Smooth muscle cell (in vitro differentiated cells): Measurements from ENCODE around the gene BCOR. TPM values are rescaled to one million over a fixed set of nuclear protein-coding genes. Genes with fewer than 3 reads are reported as not detected.

Experiments
- DNase-seq: peaks from one replicate; lab custom pipeline; 2025; ENCODE audit not compliant: unreplicated experiment; lab: John Stamatoyannopoulos, UW
- H2AFZ ChIP-seq: fragments of 200-600 bp; sonication (generic); 2 replicates; pipeline ENCODE4 v1.6.0; 2016; ENCODE audit warnings: antibody characterized with exemption, low read depth, mild to moderate bottlenecking
- H3F3A ChIP-seq: fragments of 200-600 bp; sonication (generic); 2 replicates; pipeline ENCODE4 v1.6.0; 2017; ENCODE audit warnings: antibody characterized with exemption, low read depth
- H3K27ac ChIP-seq: fragments of 200-600 bp; sonication (generic); 2 replicates; pipeline ENCODE4 v1.5.1; 2016; ENCODE audit warnings: low read depth, mild to moderate bottlenecking
- H3K27me3 ChIP-seq: fragments of 200-600 bp; sonication (generic); 2 replicates; pipeline ENCODE4 v1.6.1; 2016; ENCODE audit warnings: low read depth, mild to moderate bottlenecking
- H3K36me3 ChIP-seq: fragments of 200-600 bp; sonication (generic); 2 replicates; pipeline ENCODE4 v1.5.1; 2016; ENCODE audit warnings: low read depth
- H3K4me1 ChIP-seq: fragments of 200-600 bp; sonication (generic); 2 replicates; pipeline ENCODE4 v1.5.1; 2016; ENCODE audit warnings: low read depth
- H3K4me2 ChIP-seq: fragments of 200-600 bp; sonication (generic); 2 replicates; pipeline ENCODE4 v1.6.0; 2016; ENCODE audit warnings: mild to moderate bottlenecking
- H3K4me3 ChIP-seq: fragments of 200-600 bp; sonication (generic); 2 replicates; pipeline ENCODE4 v1.5.1; 2016; ENCODE audit warnings: mild to moderate bottlenecking
- H3K79me2 ChIP-seq: fragments of 200-600 bp; sonication (generic); 2 replicates; pipeline ENCODE4 v1.6.0; 2016; ENCODE audit warnings: low read depth, mild to moderate bottlenecking
- H3K9ac ChIP-seq: fragments of 200-600 bp; sonication (generic); 2 replicates; pipeline ENCODE4 v1.6.0; 2016; ENCODE audit warnings: low read depth
- H3K9me3 ChIP-seq: fragments of 200-600 bp; sonication (generic); replicated peaks from 2 replicates; pipeline ENCODE4 v1.5.1; 2016; ENCODE audit warnings: low read depth
- H4K20me1 ChIP-seq: fragments of 200-600 bp; sonication (generic); 2 replicates; pipeline ENCODE4 v1.6.0; 2016; ENCODE audit warnings: low read depth
- WGBS: methylation state at CpG from one replicate; pipeline ENCODE4 v1.1.7; 2016; ENCODE audit warnings: low lambda C conversion rate; 5-methylcytosine and 5-hydroxymethylcytosine counted together
- polyA plus RNA-seq: library from polyadenylated mRNA; unstranded; fragments of >200 nt; fragmentation: Nextera tagmentation; extraction: Ambion mirVana; gene quantifications from 2 replicates; pipeline ENCODE4 v1.2.1, GENCODE V29; 2016
- total RNA-seq: library from RNA; depleted of rRNA; stranded (reverse); fragments of >200 nt; gene quantifications from 2 replicates; pipeline ENCODE4 v1.2.3, GENCODE V29; 2014
- TF ChIP-seq, protein P1 (sequence below): fragments of 200-600 bp; sonication (generic); IDR thresholded peaks from 2 replicates; pipeline ENCODE4 v1.5.1; 2017; ENCODE audit warnings: borderline replicate concordance, mild to moderate bottlenecking, antibody characterized with exemption; ENCODE audit not compliant: insufficient read depth, poor library complexity, severe bottlenecking

BCOR gene
- total and polyA plus RNA-seq, 2 experiments from 2014 or later, result 19.5 to 28.0 TPM

DNA sequence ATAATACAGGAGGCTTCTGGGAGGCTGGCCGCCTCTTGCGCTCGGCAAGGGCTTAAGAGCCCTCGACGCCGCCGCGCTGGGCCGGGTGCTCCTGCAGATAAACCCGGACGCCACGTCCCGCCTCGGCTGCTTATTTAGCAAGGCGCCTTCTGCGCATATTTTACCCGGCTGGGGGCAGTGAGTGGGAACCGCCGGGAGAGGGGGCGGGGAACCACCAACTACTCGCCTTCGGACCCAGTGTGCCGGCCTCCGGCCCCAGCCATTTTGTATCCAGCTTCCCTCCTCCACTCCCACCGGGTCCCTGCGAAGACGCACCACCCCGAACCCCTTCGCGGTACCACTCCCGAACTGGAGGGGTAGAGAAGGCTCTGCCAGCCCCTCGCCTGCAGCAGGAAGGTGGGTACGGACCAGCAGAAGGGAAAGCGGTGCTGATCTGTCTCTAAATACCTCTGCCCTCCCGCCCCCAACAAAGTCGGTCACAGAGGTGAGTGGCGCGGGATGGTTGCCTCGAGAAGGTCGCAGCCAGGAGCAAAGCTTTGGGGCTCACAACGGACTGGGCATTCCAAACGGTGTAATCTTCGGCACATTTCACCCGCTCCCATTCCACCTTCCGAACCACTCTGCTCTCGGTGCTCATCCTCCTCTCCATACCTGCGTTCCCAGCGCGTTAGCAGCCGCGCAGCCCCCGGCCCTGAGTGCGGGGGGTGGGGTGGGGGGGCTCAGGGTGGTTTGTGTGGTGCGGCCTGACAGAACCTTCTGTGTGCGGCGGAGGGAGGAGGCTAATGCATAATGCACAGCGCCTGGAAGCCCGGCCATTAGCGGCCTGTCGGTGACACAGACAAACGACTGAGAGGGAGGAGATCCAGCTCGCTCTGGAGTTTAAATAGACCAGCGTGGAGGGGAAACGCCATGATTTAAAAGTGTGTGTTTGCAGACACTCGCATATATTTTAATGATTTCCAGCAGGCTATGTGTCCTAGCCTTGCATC lies 4.9 kb upstream of the BCOR start:
- no peak overlapping the region for H3K9ac ChIP-seq
- peaks cover 6% of the 10 kb centered on the region for H3K27me3 ChIP-seq
- H3K9me3 ChIP-seq, result no peaks in the 10 kb centered on the region
- H3K27ac ChIP-seq, result no peak overlapping the region
- peak overlapping the region; percentile 86 for H3K4me2 ChIP-seq
- no peaks in the 10 kb centered on the region for H3K79me2 ChIP-seq
- H3K4me3 ChIP-seq, result peak overlapping the region; percentile 20
- H3K36me3 ChIP-seq, result no peaks in the 10 kb centered on the region
- H4K20me1 ChIP-seq, result peaks cover 6% of the 10 kb centered on the region
- 18% methylated on average over 60 of the region's 65 CpGs for WGBS
- no peak overlapping the region for H2AFZ ChIP-seq
- no peak for DNase-seq
- H3F3A ChIP-seq, result peaks cover 29% of the 10 kb centered on the region
- H3K4me1 ChIP-seq, result peaks cover 57% of the 10 kb centered on the region
- TF ChIP-seq, protein P1, sequence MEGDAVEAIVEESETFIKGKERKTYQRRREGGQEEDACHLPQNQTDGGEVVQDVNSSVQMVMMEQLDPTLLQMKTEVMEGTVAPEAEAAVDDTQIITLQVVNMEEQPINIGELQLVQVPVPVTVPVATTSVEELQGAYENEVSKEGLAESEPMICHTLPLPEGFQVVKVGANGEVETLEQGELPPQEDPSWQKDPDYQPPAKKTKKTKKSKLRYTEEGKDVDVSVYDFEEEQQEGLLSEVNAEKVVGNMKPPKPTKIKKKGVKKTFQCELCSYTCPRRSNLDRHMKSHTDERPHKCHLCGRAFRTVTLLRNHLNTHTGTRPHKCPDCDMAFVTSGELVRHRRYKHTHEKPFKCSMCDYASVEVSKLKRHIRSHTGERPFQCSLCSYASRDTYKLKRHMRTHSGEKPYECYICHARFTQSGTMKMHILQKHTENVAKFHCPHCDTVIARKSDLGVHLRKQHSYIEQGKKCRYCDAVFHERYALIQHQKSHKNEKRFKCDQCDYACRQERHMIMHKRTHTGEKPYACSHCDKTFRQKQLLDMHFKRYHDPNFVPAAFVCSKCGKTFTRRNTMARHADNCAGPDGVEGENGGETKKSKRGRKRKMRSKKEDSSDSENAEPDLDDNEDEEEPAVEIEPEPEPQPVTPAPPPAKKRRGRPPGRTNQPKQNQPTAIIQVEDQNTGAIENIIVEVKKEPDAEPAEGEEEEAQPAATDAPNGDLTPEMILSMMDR, result no peak

DNA sequence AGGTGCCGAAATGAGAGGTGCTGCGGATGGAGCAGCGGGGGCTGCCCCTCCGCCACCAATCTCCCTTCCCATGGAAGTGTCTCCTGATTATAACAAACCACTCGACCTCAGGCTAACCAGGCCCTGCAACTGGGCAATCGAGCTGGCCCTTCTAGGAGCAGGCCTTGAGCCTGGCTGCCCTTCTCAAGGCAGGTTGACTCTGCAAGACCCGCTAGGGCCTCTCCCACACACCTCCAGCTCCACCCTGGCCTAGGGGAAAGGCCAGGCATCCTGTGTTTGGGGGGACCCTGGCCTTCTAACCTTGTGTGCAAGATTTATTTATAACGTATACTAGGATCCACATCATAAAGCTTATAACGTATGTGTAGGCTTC lies 3.7 kb upstream of the BCOR start:
- peaks cover 5% of the 10 kb centered on the region for H4K20me1 ChIP-seq
- DNase-seq, result no peak
- no peak overlapping the region for H2AFZ ChIP-seq
- no peaks in the 10 kb centered on the region for H3K9me3 ChIP-seq
- H3K27ac ChIP-seq, result no peak overlapping the region
- H3F3A ChIP-seq, result peaks cover 24% of the 10 kb centered on the region
- TF ChIP-seq, protein P1, result no peak
- peaks cover 6% of the 10 kb centered on the region for H3K27me3 ChIP-seq
- H3K4me1 ChIP-seq, result peaks cover 47% of the 10 kb centered on the region
- H3K9ac ChIP-seq, result no peak overlapping the region
- H3K36me3 ChIP-seq, result no peaks in the 10 kb centered on the region
- peaks cover 9% of the 10 kb centered on the region for H3K79me2 ChIP-seq
- WGBS, result 72% methylated on average over 9 of the region's 9 CpGs
- H3K4me3 ChIP-seq, result no peak overlapping the region
- H3K4me2 ChIP-seq, result no peak overlapping the region

DNA sequence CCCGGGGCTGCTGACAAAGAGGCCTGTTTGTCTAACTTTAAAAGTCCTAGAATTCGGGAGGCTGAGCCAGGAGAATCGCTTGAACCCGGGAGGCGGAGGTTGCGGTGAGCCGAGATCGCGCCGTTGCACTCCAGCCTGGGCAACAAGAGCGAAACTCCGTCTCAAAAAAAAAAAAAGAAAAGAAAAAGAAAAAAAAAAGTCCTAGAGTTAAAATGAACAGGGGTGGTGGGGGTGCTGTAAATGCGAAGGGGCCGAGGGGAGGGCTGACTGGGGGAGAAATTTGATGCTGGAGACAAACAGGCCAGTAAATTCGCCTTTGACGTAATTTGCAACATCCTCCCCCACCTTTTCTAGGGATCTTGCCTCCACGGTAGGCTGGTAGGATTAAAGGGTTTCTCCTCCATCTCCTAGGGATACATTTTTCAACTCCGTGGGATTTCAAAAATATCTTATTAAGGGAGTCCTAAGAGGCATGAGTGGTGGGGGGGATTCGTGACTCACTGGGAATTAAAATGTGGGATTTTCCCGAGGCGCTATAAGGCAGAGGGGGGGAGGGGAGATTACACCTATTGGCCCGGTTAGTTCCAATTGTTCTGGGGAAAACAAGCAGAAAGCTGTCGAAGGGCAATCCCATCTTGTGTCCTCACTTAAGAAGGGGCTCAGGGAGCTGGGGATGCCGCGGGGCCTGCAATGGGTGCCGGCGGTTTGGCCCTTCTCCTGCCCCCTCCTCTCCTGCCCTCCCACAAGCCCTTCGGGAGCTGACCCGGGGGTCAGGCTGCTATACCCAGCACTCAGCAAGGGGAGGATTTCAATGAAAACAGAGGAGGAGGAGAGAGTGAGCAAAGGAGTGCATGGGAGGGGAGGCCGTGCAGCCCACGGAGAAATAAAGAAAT lies 3.0 kb upstream of the BCOR start:
- H3K79me2 ChIP-seq, result peaks cover 15% of the 10 kb centered on the region
- H3K9ac ChIP-seq, result no peak overlapping the region
- TF ChIP-seq, protein P1, result no peak
- H3K27ac ChIP-seq, result peak overlapping the region; percentile 31
- H3K4me1 ChIP-seq, result peaks cover 47% of the 10 kb centered on the region
- no peaks in the 10 kb centered on the region for H3K36me3 ChIP-seq
- no peak for DNase-seq
- H3K9me3 ChIP-seq, result no peaks in the 10 kb centered on the region
- peaks cover 24% of the 10 kb centered on the region for H3F3A ChIP-seq
- WGBS, result 28% methylated on average over 27 of the region's 31 CpGs
- peaks cover 10% of the 10 kb centered on the region for H4K20me1 ChIP-seq
- peaks cover 6% of the 10 kb centered on the region for H3K27me3 ChIP-seq
- H2AFZ ChIP-seq, result no peak overlapping the region
- H3K4me2 ChIP-seq, result peak overlapping the region; percentile 90
- no peak overlapping the region for H3K4me3 ChIP-seq
